ENCODE results near the gene CXorf58. TPM values are rescaled to one million over a fixed set of nuclear protein-coding genes. Genes with fewer than 3 reads are reported as not detected.

The CXorf58 gene
- total and polyA plus RNA-seq, 9 of the 15 experiments (the other 6 are each of a cell fraction or from before 2014, with no cell fraction given), result 0.10 to 0.27 (median 0.16) TPM; not detected in 3

GRCh38 chrX:23938690-23939089 is 30.9 kb downstream of the CXorf58 start (continued):
- no peak for TF ChIP-seq ZBTB8A (IDR thresholded peaks at IDR 0.05; ENCODE audit: partially characterized antibody)
- TF ChIP-seq ARID3A (IDR thresholded peaks at IDR 0.05; ENCODE audit: borderline replicate concordance, low read depth, low read length), result 0 out of 2 replicates have a peak, but pooled peaks have one; percentile 36
- no peak for TF ChIP-seq TGIF2 (CRISPR knock-in tag; IDR thresholded peaks at IDR 0.05)
- TF ChIP-seq PHB2 (IDR thresholded peaks at IDR 0.05; ENCODE audit: low read depth), result no peak
- no peak for TF ChIP-seq SMARCE1 (IDR thresholded peaks at IDR 0.05)
- no peak for TF ChIP-seq CBX2 (IDR thresholded peaks at IDR 0.05; ENCODE audit: insufficient read depth, low read length, poor library complexity, severe bottlenecking)
- TF ChIP-seq ZFX (CRISPR knock-in tag; IDR thresholded peaks at IDR 0.05), result no peak

- ChIA-PET POLR2A (interaction anchor here (1.3 to 1.4 kb wide), 2 partner anchors 14 to 115 kb away, joined by 3 to 5 read pairs; no protein-coding TSS in a partner anchor), CTCF (ENCODE audit: low intra/inter-chr PET ratio) (no interaction called here)
- TF ChIP-seq E2F8 (IDR thresholded peaks at IDR 0.05; ENCODE audit: low read depth, partially characterized antibody) (no peak), TAL1 (IDR thresholded peaks at IDR 0.05) (peak; percentile 31), ZNF274 (IDR thresholded peaks at IDR 0.05; ENCODE audit: borderline replicate concordance, low read depth, low read length) (no peak), MEIS2 (IDR thresholded peaks at IDR 0.05; ENCODE audit: partially characterized antibody) (peak; percentile 54), RUNX1 (IDR thresholded peaks at IDR 0.05; ENCODE audit: low read depth) (no peak), CBFA2T3 (IDR thresholded peaks at IDR 0.05) (0 out of 2 replicates have a peak, but pooled peaks have one; percentile 23), CBX8 (IDR thresholded peaks at IDR 0.05; ENCODE audit: borderline replicate concordance, extremely low read depth, low read depth, low read length, poor library complexity, severe bottlenecking) (no peak)
- Histone ChIP-seq H3K27me3 (ENCODE audit: control insufficient read depth in 2 of 2, insufficient read depth in 2 of 2, low read length in 2 of 2) (no peaks in the 10 kb centered on the region), H3K4me2 (ENCODE audit: insufficient read depth, low read length) (no peak overlapping the region), H3K9me1 (ENCODE audit: control insufficient read depth, insufficient read depth, low read length) (no peaks in the 10 kb centered on the region), H3K9ac (ENCODE audit: insufficient read depth in 1 of 2, low read depth in 2 of 2, low read length in 2 of 2) (0 out of 4 replicates have a peak overlapping the region, but pooled peaks of 1 of the 2 experiments have one; percentile 9), H3K36me3 (ENCODE audit: control insufficient read depth, insufficient read depth, low read length) (no peaks in the 10 kb centered on the region), H3K9me3 (replicated peaks; ENCODE audit: control insufficient read depth, insufficient read depth, low read depth, low read length) (no peaks in the 10 kb centered on the region), H3K27ac (ENCODE audit: extremely low read depth, low read depth, low read length) (peak overlapping the region; percentile 59; the same call in 1 of the 3 replicates), H4K20me1 (replicated peaks; ENCODE audit: control insufficient read depth, insufficient read depth, low read length) (no peaks in the 10 kb centered on the region), H3K79me2 (ENCODE audit: control insufficient read depth, insufficient read depth, low read length) (no peaks in the 10 kb centered on the region), H3K4me1 (replicated peaks in 1 of 2; ENCODE audit: control insufficient read depth in 2 of 2, insufficient read depth in 2 of 2, low read length in 2 of 2) (peaks cover 0 to 11% of the 10 kb centered on the region in 2 experiments; a peak in 3 of 5 replicates), H2AFZ (ENCODE audit: low read depth, low read length) (peak overlapping the region; percentile 73), H3K4me3 (no peak overlapping the region)
- in situ Hi-C loops (cut with MboI) (no loop called here), intact Hi-C loops (cut with micrococcal nuclease) (no loop called here)
- ATAC-seq (no peak), DNase-seq (ENCODE audit: extremely low read depth in 1 of 4, low spot score in 3 of 4) (no peak), FAIRE-seq (no peak)
- 8% methylated on average over 1 of the region's 1 CpG for WGBS (ENCODE audit: insufficient coverage, low coverage, missing lambda C conversion rate)
- BruUV-seq (replicated peaks), result no TSS peak
These were observed 31.4 kb downstream of the CXorf58 start for GRCh38 chrX:23939203-23939602.
